WTC11 (cell line): Measurements from ENCODE around the gene TBC1D23. TPM values are rescaled to one million over a fixed set of nuclear protein-coding genes. Genes with fewer than 3 reads are reported as not detected.

Experiments
- ATAC-seq: fragments of 200-7000 bp; cut with Tn5 transposase; 2 replicates; pipeline ENCODE4 v1.10.0; 2021; ENCODE audit warnings: mild to moderate bottlenecking, moderate library complexity
- Bru-seq: library from RNA; stranded (reverse); fragments of 400-500 nt; gene quantifications from one replicate; lab custom pipeline; 2021; lab: Mats Ljungman, UMichigan
- CTCF ChIA-PET: fragments of 300-600 bp; sonication (Branson Sonifier 250); formaldehyde crosslinking; loops from one replicate; lab custom pipeline; 2021; ENCODE audit warnings: antibody characterized with exemption; lab: Charles Lee
- POLR2A ChIA-PET: fragments of 350-600 bp; sonication (Branson Sonifier 250); formaldehyde crosslinking; loops from one replicate; lab custom pipeline; 2021; ENCODE audit warnings: antibody characterized with exemption; lab: Charles Lee
- DNase-seq: peaks from one replicate; pipeline ENCODE4 v3.0.0; 2021; ENCODE audit warnings: low spot score
- H3K27ac Mint-ChIP-seq: 2 replicates; pipeline ENCODE4 v1.8.0; 2021; ENCODE audit warnings: mixed read lengths
- H3K27me3 Mint-ChIP-seq: 2 replicates; pipeline ENCODE4 v1.8.0; 2021; ENCODE audit warnings: low read depth, mild to moderate bottlenecking, moderate library complexity, mixed read lengths
- H3K36me3 Mint-ChIP-seq: 2 replicates; pipeline ENCODE4 v1.8.0; 2021; ENCODE audit warnings: mixed read lengths
- H3K4me1 Mint-ChIP-seq: 2 replicates; pipeline ENCODE4 v1.8.0; 2022; ENCODE audit warnings: mixed read lengths
- H3K4me3 Mint-ChIP-seq: 2 replicates; pipeline ENCODE4 v1.8.0; 2021; ENCODE audit warnings: mild to moderate bottlenecking, moderate library complexity, mixed read lengths
- H3K9me3 Mint-ChIP-seq: 2 replicates; pipeline ENCODE4 v1.8.0; 2021; ENCODE audit warnings: mixed read lengths
- CREM ChIP-seq: sonication (generic); formaldehyde crosslinking; IDR thresholded peaks from 2 replicates; pipeline ENCODE4 v1.8.1; 2022; ENCODE audit warnings: mild to moderate bottlenecking, missing genetic modification reagents, moderate library complexity
- FOXK1 ChIP-seq: sonication (generic); formaldehyde crosslinking; IDR thresholded peaks from 2 replicates; pipeline ENCODE4 v1.8.0; 2022; ENCODE audit warnings: mild to moderate bottlenecking, moderate library complexity, missing genetic modification reagents
- GABPB1 ChIP-seq: sonication (generic); formaldehyde crosslinking; IDR thresholded peaks from 2 replicates; pipeline ENCODE4 v1.8.1; 2023; ENCODE audit warnings: mild to moderate bottlenecking, missing genetic modification reagents
- GRHL2 ChIP-seq: fragments of 250-450 bp; sonication (Bioruptor Pico); IDR thresholded peaks from 2 replicates; pipeline ENCODE4 v1.8.0; 2022; ENCODE audit warnings: mild to moderate bottlenecking, moderate library complexity; ENCODE audit not compliant: insufficient replicate concordance, severe bottlenecking
- JAZF1 ChIP-seq: fragments of 250-450 bp; sonication (Bioruptor Pico); IDR thresholded peaks from 2 replicates; pipeline ENCODE4 v1.9.0; 2021; ENCODE audit warnings: moderate library complexity, mild to moderate bottlenecking, inconsistent platforms
- KAT7 ChIP-seq: sonication (generic); formaldehyde crosslinking; IDR thresholded peaks from 2 replicates; pipeline ENCODE4 v1.8.1; 2023; ENCODE audit warnings: missing genetic modification reagents, mild to moderate bottlenecking, borderline replicate concordance
- MXD4 ChIP-seq: fragments of 250-450 bp; sonication (Bioruptor Pico); IDR thresholded peaks from 2 replicates; pipeline ENCODE4 v1.8.0; 2021; ENCODE audit warnings: mild to moderate bottlenecking, moderate library complexity, borderline replicate concordance
- NFATC4 ChIP-seq: fragments of 250-450 bp; sonication (Bioruptor Pico); IDR thresholded peaks from 2 replicates; pipeline ENCODE4 v1.9.0; 2021; ENCODE audit warnings: mild to moderate bottlenecking
- NR2C2 ChIP-seq: sonication (generic); formaldehyde crosslinking; IDR thresholded peaks from 2 replicates; pipeline ENCODE4 v1.8.0; 2022; ENCODE audit warnings: mild to moderate bottlenecking, missing genetic modification reagents
- SMAD3 ChIP-seq: sonication (generic); formaldehyde crosslinking; IDR thresholded peaks from 2 replicates; pipeline ENCODE4 v1.8.0; 2022; ENCODE audit warnings: missing genetic modification reagents, mild to moderate bottlenecking, borderline replicate concordance
- SMAD4 ChIP-seq: sonication (generic); formaldehyde crosslinking; IDR thresholded peaks from 2 replicates; pipeline ENCODE4 v1.8.0; 2022; ENCODE audit warnings: mild to moderate bottlenecking, missing genetic modification reagents
- SP1 ChIP-seq: sonication (generic); formaldehyde crosslinking; conservative IDR thresholded peaks from 2 replicates; pipeline ENCODE4 v1.8.1; 2022; ENCODE audit warnings: missing genetic modification reagents
- TEAD4 ChIP-seq: sonication (generic); formaldehyde crosslinking; IDR thresholded peaks from 2 replicates; pipeline ENCODE4 v1.8.0; 2022; ENCODE audit warnings: mild to moderate bottlenecking, missing genetic modification reagents
- ZNF317 ChIP-seq: sonication (generic); formaldehyde crosslinking; IDR thresholded peaks from 2 replicates; pipeline ENCODE4 v1.8.1; 2023; ENCODE audit warnings: low read depth, mild to moderate bottlenecking, moderate library complexity, missing genetic modification reagents, borderline replicate concordance
- ZNF396 ChIP-seq: fragments of 250-450 bp; sonication (Bioruptor Pico); IDR thresholded peaks from 2 replicates; pipeline ENCODE4 v1.8.0; 2021; ENCODE audit warnings: mild to moderate bottlenecking, moderate library complexity, borderline replicate concordance
- long read RNA-seq, 3 experiments: library from RNA in 1 of 3; library from capped mRNA in 1 of 3; library from polyadenylated mRNA in 1 of 3; unstranded in 2 of 3; stranded (forward) in 1 of 3; transcript quantifications; one replicate each; pipeline ENCODE4 v2.0.0, GENCODE V29; 2021
- total RNA-seq: library from RNA; stranded (reverse); gene quantifications from 3 replicates; pipeline ENCODE4 v1.2.3, GENCODE V29; 2021
- TF ChIP-seq, protein P1 (sequence below): sonication (generic); formaldehyde crosslinking; IDR thresholded peaks from 2 replicates; pipeline ENCODE4 v1.8.0; 2022; ENCODE audit warnings: mild to moderate bottlenecking, missing genetic modification reagents
- TF ChIP-seq, protein P2 (sequence below): sonication (generic); formaldehyde crosslinking; IDR thresholded peaks from 2 replicates; pipeline ENCODE4 v1.8.1; 2023; ENCODE audit warnings: mild to moderate bottlenecking, missing genetic modification reagents, borderline replicate concordance
- TF ChIP-seq, protein P3 (sequence below): fragments of 250-450 bp; sonication (Bioruptor Pico); IDR thresholded peaks from 2 replicates; pipeline ENCODE4 v2.1.2; 2022; ENCODE audit warnings: mild to moderate bottlenecking, moderate library complexity
- TF ChIP-seq, protein P4 (sequence below): fragments of 250-450 bp; sonication (Bioruptor Pico); IDR thresholded peaks from 2 replicates; pipeline ENCODE4 v1.9.0; 2021; ENCODE audit warnings: mild to moderate bottlenecking
- TF ChIP-seq, protein P5 (sequence below): fragments of 250-450 bp; sonication (Bioruptor Pico); IDR thresholded peaks from 2 replicates; pipeline ENCODE4 v1.8.0; 2021; ENCODE audit warnings: mild to moderate bottlenecking
- TF ChIP-seq, protein P6 (sequence below): sonication (generic); formaldehyde crosslinking; IDR thresholded peaks from 2 replicates; pipeline ENCODE4 v1.8.1; 2023; ENCODE audit warnings: mild to moderate bottlenecking, missing genetic modification reagents

The TBC1D23 gene
- total RNA-seq (45.0 to 73.6 TPM (median 46.3 TPM) in 3 replicates), Bru-seq, nascent RNA (percentile 84 among the genes with signal in this experiment)
- long read RNA-seq, experiment 1, full-length matches to known transcripts = 246 of 304 reads
- long read RNA-seq, experiment 1, partial matches to known transcripts = 23 of 304 reads
- long read RNA-seq, experiment 1, other reads (novel, unspliced or antisense) = 35 of 304 reads
- long read RNA-seq, experiment 2, transcript TBC1D23-201 (18 exons, 3,656 nt) = major isoform, 10 of 40 reads
- long read RNA-seq, experiment 2, partial matches to known transcripts = 13 of 40 reads
- long read RNA-seq, experiment 2, other reads (novel, unspliced or antisense) = 16 of 40 reads
- long read RNA-seq, experiment 3, transcript TBC1D23-201 (18 exons, 3,656 nt) = major isoform, 13 of 24 reads
- long read RNA-seq, experiment 3, partial matches to known transcripts = 4 of 24 reads
- long read RNA-seq, experiment 3, other reads (novel, unspliced or antisense) = 5 of 24 reads

DNA sequence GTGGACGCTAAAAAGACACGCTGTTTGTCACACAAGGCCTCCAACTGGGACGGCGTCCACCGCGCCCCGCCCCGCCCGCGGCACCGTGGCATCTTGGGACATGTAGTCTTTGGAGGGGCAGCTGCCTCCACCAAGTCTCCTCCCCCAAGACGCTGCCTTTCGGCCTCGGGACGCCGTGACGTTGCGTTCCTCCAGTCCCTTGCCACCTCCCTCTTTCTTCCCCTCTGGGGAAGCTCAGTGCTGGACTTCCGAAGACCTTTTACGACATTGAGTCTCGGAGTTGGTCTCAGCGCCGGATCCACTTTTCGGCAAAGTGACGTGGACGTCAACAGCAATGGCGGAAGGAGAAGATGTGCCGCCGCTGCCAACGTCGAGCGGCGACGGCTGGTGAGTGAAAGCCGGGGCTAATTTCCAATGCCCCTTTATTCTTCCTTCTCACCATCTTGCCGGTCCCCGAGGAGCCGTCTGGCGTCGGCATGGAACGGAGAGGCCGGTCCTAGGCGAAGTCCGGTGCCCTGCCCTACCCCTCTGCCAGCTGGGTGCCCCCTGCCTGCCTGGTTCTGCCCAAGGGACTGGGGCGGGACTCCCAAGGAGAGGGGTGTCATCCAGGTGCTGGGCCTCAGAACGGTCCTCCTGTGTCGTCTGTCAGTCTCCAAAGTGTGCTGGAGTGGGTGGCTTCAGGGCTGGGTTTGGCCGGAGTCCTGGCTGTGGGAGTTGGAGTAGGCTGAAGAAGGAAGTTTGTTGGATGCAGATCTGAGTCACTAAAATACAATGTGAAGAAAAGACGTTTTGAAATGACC is at the start of gene TBC1D23:
Gene TBC1D23, plus strand, starts transcription at position 308 of the 800 bp plus-strand sequence. Its CDS starts 27 bp downstream, at position 335.
- ChIA-PET CTCF (interaction anchor here (0.5 to 2.2 kb wide), 8 partner anchors 51 to 507 kb away, joined by 3 to 15 read pairs (median 5); partner anchors contain the start of gene CMSS1), POLR2A (interaction anchor here (0.5 to 1.5 kb wide), 7 partner anchors 44 to 443 kb away, joined by 3 to 6 read pairs (median 3); partner anchors contain the start of genes CMSS1, LNP1 and TOMM70)
- peak; percentile 98 for DNase-seq
- peak within 1 kb of the TSS; percentile 99 for H3K27ac Mint-ChIP-seq
- H3K4me3 Mint-ChIP-seq = peak within 1 kb of the TSS; percentile 95
- no peaks in the 10 kb centered on the region for H3K9me3 Mint-ChIP-seq
- peaks cover 38% of the 10 kb centered on the region for H3K4me1 Mint-ChIP-seq
- peak; percentile 99 for ATAC-seq
- H3K27me3 Mint-ChIP-seq = no peaks in the 10 kb centered on the region
- H3K36me3 Mint-ChIP-seq = no peaks in the 10 kb centered on the region
- TF ChIP-seq SMAD3 (CRISPR knock-in tag) = no peak
- TF ChIP-seq ZNF396 (CRISPR knock-in tag) = no peak
- TF ChIP-seq MXD4 = no peak
- peak; percentile 30 for TF ChIP-seq GABPB1 (CRISPR knock-in tag)
- TF ChIP-seq, protein P1, sequence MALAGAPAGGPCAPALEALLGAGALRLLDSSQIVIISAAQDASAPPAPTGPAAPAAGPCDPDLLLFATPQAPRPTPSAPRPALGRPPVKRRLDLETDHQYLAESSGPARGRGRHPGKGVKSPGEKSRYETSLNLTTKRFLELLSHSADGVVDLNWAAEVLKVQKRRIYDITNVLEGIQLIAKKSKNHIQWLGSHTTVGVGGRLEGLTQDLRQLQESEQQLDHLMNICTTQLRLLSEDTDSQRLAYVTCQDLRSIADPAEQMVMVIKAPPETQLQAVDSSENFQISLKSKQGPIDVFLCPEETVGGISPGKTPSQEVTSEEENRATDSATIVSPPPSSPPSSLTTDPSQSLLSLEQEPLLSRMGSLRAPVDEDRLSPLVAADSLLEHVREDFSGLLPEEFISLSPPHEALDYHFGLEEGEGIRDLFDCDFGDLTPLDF = no peak
- no peak for TF ChIP-seq NR2C2 (CRISPR knock-in tag)
- no peak for TF ChIP-seq JAZF1 (CRISPR knock-in tag)
- TF ChIP-seq, protein P2, sequence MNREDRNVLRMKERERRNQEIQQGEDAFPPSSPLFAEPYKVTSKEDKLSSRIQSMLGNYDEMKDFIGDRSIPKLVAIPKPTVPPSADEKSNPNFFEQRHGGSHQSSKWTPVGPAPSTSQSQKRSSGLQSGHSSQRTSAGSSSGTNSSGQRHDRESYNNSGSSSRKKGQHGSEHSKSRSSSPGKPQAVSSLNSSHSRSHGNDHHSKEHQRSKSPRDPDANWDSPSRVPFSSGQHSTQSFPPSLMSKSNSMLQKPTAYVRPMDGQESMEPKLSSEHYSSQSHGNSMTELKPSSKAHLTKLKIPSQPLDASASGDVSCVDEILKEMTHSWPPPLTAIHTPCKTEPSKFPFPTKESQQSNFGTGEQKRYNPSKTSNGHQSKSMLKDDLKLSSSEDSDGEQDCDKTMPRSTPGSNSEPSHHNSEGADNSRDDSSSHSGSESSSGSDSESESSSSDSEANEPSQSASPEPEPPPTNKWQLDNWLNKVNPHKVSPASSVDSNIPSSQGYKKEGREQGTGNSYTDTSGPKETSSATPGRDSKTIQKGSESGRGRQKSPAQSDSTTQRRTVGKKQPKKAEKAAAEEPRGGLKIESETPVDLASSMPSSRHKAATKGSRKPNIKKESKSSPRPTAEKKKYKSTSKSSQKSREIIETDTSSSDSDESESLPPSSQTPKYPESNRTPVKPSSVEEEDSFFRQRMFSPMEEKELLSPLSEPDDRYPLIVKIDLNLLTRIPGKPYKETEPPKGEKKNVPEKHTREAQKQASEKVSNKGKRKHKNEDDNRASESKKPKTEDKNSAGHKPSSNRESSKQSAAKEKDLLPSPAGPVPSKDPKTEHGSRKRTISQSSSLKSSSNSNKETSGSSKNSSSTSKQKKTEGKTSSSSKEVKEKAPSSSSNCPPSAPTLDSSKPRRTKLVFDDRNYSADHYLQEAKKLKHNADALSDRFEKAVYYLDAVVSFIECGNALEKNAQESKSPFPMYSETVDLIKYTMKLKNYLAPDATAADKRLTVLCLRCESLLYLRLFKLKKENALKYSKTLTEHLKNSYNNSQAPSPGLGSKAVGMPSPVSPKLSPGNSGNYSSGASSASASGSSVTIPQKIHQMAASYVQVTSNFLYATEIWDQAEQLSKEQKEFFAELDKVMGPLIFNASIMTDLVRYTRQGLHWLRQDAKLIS = 0 out of 2 replicates have a peak, but pooled peaks have one; percentile 20
- peak; percentile 100 for TF ChIP-seq FOXK1 (CRISPR knock-in tag)
- TF ChIP-seq, protein P3, sequence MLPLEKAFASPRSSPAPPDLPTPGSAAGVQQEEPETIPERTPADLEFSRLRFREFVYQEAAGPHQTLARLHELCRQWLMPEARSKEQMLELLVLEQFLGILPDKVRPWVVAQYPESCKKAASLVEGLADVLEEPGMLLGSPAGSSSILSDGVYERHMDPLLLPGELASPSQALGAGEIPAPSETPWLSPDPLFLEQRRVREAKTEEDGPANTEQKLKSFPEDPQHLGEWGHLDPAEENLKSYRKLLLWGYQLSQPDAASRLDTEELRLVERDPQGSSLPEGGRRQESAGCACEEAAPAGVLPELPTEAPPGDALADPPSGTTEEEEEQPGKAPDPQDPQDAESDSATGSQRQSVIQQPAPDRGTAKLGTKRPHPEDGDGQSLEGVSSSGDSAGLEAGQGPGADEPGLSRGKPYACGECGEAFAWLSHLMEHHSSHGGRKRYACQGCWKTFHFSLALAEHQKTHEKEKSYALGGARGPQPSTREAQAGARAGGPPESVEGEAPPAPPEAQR (CRISPR knock-in tag) = no peak
- TF ChIP-seq TEAD4 (CRISPR knock-in tag) = no peak
- TF ChIP-seq, protein P4, sequence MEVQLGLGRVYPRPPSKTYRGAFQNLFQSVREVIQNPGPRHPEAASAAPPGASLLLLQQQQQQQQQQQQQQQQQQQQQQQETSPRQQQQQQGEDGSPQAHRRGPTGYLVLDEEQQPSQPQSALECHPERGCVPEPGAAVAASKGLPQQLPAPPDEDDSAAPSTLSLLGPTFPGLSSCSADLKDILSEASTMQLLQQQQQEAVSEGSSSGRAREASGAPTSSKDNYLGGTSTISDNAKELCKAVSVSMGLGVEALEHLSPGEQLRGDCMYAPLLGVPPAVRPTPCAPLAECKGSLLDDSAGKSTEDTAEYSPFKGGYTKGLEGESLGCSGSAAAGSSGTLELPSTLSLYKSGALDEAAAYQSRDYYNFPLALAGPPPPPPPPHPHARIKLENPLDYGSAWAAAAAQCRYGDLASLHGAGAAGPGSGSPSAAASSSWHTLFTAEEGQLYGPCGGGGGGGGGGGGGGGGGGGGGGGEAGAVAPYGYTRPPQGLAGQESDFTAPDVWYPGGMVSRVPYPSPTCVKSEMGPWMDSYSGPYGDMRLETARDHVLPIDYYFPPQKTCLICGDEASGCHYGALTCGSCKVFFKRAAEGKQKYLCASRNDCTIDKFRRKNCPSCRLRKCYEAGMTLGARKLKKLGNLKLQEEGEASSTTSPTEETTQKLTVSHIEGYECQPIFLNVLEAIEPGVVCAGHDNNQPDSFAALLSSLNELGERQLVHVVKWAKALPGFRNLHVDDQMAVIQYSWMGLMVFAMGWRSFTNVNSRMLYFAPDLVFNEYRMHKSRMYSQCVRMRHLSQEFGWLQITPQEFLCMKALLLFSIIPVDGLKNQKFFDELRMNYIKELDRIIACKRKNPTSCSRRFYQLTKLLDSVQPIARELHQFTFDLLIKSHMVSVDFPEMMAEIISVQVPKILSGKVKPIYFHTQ (CRISPR knock-in tag) = no peak
- no peak for TF ChIP-seq SMAD4 (CRISPR knock-in tag)
- TF ChIP-seq SP1 (CRISPR knock-in tag) = peak; percentile 79; the same call in 1 of the 2 replicates
- no peak for TF ChIP-seq NFATC4
- peak; percentile 90; the same call in 1 of the 2 replicates for TF ChIP-seq CREM
- TF ChIP-seq, protein P5, sequence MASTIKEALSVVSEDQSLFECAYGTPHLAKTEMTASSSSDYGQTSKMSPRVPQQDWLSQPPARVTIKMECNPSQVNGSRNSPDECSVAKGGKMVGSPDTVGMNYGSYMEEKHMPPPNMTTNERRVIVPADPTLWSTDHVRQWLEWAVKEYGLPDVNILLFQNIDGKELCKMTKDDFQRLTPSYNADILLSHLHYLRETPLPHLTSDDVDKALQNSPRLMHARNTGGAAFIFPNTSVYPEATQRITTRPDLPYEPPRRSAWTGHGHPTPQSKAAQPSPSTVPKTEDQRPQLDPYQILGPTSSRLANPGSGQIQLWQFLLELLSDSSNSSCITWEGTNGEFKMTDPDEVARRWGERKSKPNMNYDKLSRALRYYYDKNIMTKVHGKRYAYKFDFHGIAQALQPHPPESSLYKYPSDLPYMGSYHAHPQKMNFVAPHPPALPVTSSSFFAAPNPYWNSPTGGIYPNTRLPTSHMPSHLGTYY (CRISPR knock-in tag) = no peak
- no peak for TF ChIP-seq GRHL2 (CRISPR knock-in tag)
- no peak for TF ChIP-seq ZNF317 (CRISPR knock-in tag)
- TF ChIP-seq, protein P6, sequence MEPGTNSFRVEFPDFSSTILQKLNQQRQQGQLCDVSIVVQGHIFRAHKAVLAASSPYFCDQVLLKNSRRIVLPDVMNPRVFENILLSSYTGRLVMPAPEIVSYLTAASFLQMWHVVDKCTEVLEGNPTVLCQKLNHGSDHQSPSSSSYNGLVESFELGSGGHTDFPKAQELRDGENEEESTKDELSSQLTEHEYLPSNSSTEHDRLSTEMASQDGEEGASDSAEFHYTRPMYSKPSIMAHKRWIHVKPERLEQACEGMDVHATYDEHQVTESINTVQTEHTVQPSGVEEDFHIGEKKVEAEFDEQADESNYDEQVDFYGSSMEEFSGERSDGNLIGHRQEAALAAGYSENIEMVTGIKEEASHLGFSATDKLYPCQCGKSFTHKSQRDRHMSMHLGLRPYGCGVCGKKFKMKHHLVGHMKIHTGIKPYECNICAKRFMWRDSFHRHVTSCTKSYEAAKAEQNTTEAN (CRISPR knock-in tag) = no peak
- TF ChIP-seq KAT7 (CRISPR knock-in tag) = 0 out of 2 replicates have a peak, but pooled peaks have one; percentile 46
